Activated T-cell treated with anti-CD3 and anti-CD28 coated beads, Interleukin-2, amount 50 U/mL, for 72 hours (primary cell): ENCODE measurements around the gene PTGIS. TPM values are rescaled to one million over a fixed set of nuclear protein-coding genes. Genes with fewer than 3 reads are reported as not detected.
"Not testable (repeated sequence)": the region's sequence is repeated elsewhere in the genome, so short reads cannot be mapped to it uniquely, and the experiment has no call there.

Experiments
- ATAC-seq, 2 donors: fragments of 150-1000 bp; cut with Tn5 transposase; replicated peaks in 1 of 2; 2 replicates each; pipeline ENCODE4 v1.10.0; 2021; ENCODE audit warnings: moderate library complexity in 2 of 2, mild to moderate bottlenecking in 1 of 2
- DNase-seq, 2 donors: peaks; one replicate each; pipeline ENCODE4 v3.0.0; 2021 to 2022; ENCODE audit warnings: mixed read lengths in 1 of 2
- H3K27ac Mint-ChIP-seq: one replicate; pipeline ENCODE4 v1.8.0; 2022; ENCODE audit warnings: mild to moderate bottlenecking, moderate library complexity, mixed read lengths
- H3K27me3 Mint-ChIP-seq: one replicate; pipeline ENCODE4 v1.8.0; 2022; ENCODE audit warnings: low read depth, mixed read lengths
- H3K36me3 Mint-ChIP-seq, 2 donors: one replicate each; pipeline ENCODE4 v1.8.0; 2022; ENCODE audit warnings: mixed read lengths in 2 of 2, mild to moderate bottlenecking in 1 of 2; ENCODE audit not compliant: insufficient read depth in 2 of 2
- H3K4me1 Mint-ChIP-seq: one replicate; pipeline ENCODE4 v1.8.0; 2022; ENCODE audit warnings: low read depth, mixed read lengths
- H3K4me3 Mint-ChIP-seq, 2 donors: one replicate each; pipeline ENCODE4 v1.8.0; 2022; ENCODE audit warnings: mild to moderate bottlenecking in 2 of 2, mixed read lengths in 2 of 2, moderate library complexity in 2 of 2
- H3K9me3 Mint-ChIP-seq, 2 donors: one replicate each; pipeline ENCODE4 v1.8.0; 2022; ENCODE audit warnings: mixed read lengths in 2 of 2
- total RNA-seq, 2 donors: library from RNA; stranded (reverse); gene quantifications; one replicate each; pipeline ENCODE4 v1.2.3, GENCODE V29; 2022

The PTGIS gene
- total RNA-seq, result 1 to 10 TPM; 1.8 to 6.3 TPM

GRCh38 chr20:49567421-49568277, at the start of gene PTGIS:
Gene PTGIS (minus strand): TSS chr20:49568137. CDS start chr20:49568116, 21 bp downstream.
- Mint-ChIP-seq H3K36me3 (no peaks in the 10 kb centered on the region), H3K27me3 (peaks cover 73% of the 10 kb centered on the region), H3K4me1 (peaks cover 19% of the 10 kb centered on the region), H3K27ac (no peak within 1 kb of the TSS), H3K4me3 (peak within 1 kb of the TSS; percentile 74), H3K9me3 (no peaks in the 10 kb centered on the region)
- ATAC-seq (peak; percentile 47 to 80), DNase-seq (no peak)

- H3K9me3 Mint-ChIP-seq, DNase-seq, H3K4me3 Mint-ChIP-seq, H3K36me3 Mint-ChIP-seq, H3K27ac Mint-ChIP-seq, H3K4me1 Mint-ChIP-seq, ATAC-seq: not testable (repeated sequence)
- peaks cover 12% of the 10 kb centered on the region for H3K27me3 Mint-ChIP-seq
Measured at GRCh38 chr20:49617394-49617793, 49.5 kb upstream of the PTGIS start.

GRCh38 chr20:49616154-49617007, 48.4 kb upstream of the PTGIS start:
- peaks cover 3% of the 10 kb centered on the region for H3K27me3 Mint-ChIP-seq
- H3K4me3 Mint-ChIP-seq, result no peak overlapping the region
- H3K27ac Mint-ChIP-seq, result no peak overlapping the region
- no peaks in the 10 kb centered on the region for H3K9me3 Mint-ChIP-seq
- DNase-seq (no peak), ATAC-seq (no peak)
- no peaks in the 10 kb centered on the region for H3K36me3 Mint-ChIP-seq
- H3K4me1 Mint-ChIP-seq, result no peaks in the 10 kb centered on the region

- H3K27me3 Mint-ChIP-seq, result no peaks in the 10 kb centered on the region
- DNase-seq, result no peak
- no peaks in the 10 kb centered on the region for H3K9me3 Mint-ChIP-seq
- no peaks in the 10 kb centered on the region for H3K36me3 Mint-ChIP-seq
- H3K4me1 Mint-ChIP-seq, result peaks cover 5% of the 10 kb centered on the region
- no peak for ATAC-seq
- H3K4me3 Mint-ChIP-seq, result no peak overlapping the region
- H3K27ac Mint-ChIP-seq, result no peak overlapping the region
Measured at GRCh38 chr20:49615401-49616153, 47.6 kb upstream of the PTGIS start.

DNA sequence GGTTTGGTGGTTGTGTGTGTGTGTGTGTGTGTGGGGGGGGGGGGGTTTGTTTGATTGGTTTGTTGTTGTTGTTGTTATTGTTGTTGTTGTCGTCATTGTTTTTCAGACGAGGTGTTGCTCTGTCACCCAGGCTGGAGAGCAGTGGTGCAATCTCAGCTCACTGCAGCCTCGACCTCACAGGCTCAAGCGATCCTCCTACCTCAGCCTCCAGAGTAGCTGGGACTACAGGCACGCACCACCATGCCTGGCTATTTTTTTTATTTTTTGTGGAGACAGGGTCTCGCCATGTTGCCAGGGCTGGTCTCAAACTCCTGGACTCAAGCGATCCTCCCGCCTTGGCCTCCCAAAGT, 47.1 kb upstream of the PTGIS start:
- ATAC-seq, DNase-seq, H3K36me3 Mint-ChIP-seq, H3K4me3 Mint-ChIP-seq, H3K27ac Mint-ChIP-seq, H3K4me1 Mint-ChIP-seq, H3K27me3 Mint-ChIP-seq, H3K9me3 Mint-ChIP-seq: not testable (repeated sequence)

- Mint-ChIP-seq H3K27ac (no peak overlapping the region), H3K9me3 (no peaks in the 10 kb centered on the region), H3K27me3 (peaks cover 4% of the 10 kb centered on the region), H3K36me3 (no peaks in the 10 kb centered on the region), H3K4me1 (peaks cover 8% of the 10 kb centered on the region), H3K4me3 (no peak overlapping the region)
- ATAC-seq (no peak), DNase-seq (no peak)
Measured at GRCh38 chr20:49614338-49615050, 46.6 kb upstream of the PTGIS start.

DNA sequence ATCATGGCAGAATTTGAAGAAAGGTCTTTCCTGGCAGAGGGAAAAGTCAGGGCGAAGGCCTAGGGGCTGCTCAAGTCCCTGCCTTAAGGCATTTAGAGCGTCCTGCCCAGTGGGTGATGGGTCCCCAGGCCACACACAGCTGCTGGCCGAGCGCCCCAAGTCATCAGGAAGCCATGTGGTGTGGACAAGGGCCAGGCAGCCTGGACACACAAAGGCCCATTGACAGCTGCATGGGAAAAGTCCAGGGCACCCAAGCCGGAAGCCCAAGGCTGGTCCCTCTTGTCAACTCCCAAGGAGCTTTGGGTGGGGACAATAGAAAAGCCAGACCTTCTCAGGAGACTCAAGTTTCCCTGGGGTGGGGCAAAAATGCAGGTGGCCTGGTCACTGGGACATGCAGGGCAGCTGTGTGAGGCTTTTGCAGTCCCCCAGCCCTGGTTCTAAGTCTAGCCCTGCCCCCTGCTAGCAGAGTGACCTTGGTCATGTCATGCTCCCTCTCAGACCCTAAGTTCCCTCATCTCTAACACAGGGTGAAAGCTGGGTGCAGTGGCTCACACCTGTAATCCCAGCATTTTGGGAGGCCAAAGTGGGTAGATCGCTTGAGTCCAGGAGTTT, 44.3 kb upstream of the PTGIS start:
- DNase-seq (no peak), ATAC-seq (no peak)
- no peak overlapping the region for H3K27ac Mint-ChIP-seq
- H3K27me3 Mint-ChIP-seq, result peaks cover 14% of the 10 kb centered on the region
- H3K4me3 Mint-ChIP-seq, result no peak overlapping the region
- H3K9me3 Mint-ChIP-seq, result no peaks in the 10 kb centered on the region
- H3K4me1 Mint-ChIP-seq, result peaks cover 25% of the 10 kb centered on the region
- H3K36me3 Mint-ChIP-seq, result no peaks in the 10 kb centered on the region

- H3K9me3 Mint-ChIP-seq, DNase-seq: not testable (repeated sequence)
- H3K4me3 Mint-ChIP-seq, result peak overlapping the region; percentile 49 to 53
Measured at GRCh38 chr20:49611539-49612126, 43.7 kb upstream of the PTGIS start.

DNA sequence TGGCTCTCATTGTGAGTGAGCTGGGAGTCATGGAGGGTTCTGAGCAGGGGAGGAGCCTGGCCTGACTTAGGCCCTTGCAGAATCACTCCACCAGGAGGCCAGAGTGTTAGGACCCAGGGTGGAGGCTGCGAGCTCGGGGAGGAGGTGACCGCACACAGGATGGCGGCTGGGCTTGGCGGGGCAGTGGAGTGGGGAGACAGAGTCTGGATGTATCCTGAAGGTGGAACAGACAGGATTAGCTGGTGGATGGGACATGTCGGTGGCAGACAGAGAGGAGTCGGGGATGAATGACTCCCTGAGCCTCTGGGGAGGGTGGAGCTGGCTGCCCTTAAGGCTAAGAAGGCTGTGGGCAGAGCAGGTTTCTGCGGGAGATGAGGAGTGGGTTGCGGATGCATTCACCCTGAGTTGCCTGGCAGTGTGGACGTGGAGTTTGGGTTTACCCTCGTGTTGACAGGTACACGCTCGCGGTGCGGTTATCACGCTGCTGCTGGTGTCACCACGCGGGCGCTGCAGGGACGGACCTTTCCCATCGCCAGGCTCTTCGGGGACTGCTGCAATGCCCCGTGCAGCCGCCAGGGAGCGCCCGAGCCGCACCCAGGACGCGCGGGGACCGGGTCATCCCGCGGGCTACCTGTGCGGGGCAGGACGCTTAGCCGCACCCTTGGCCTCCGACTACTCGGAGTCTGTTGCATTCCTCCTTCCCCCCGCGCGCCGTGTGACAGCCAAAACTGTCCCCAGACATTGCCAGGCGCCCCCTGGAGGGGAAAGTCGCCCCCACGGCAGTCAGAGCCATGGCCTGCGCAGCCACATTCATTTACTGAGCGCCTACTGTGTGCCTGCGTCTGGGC, 43.0 kb upstream of the PTGIS start:
- H3K4me1 Mint-ChIP-seq, result peaks cover 25% of the 10 kb centered on the region
- peaks cover 14% of the 10 kb centered on the region for H3K27me3 Mint-ChIP-seq
- no peaks in the 10 kb centered on the region for H3K9me3 Mint-ChIP-seq
- peak overlapping the region; percentile 74 to 75 for H3K4me3 Mint-ChIP-seq
- H3K36me3 Mint-ChIP-seq, result no peaks in the 10 kb centered on the region
- ATAC-seq (peak; percentile 73 to 78), DNase-seq (peak; percentile 80 to 90)
- H3K27ac Mint-ChIP-seq, result no peak overlapping the region

More at GRCh38 chr20:49611539-49612126, 43.7 kb upstream of the PTGIS start:
- Mint-ChIP-seq H3K4me1 (peaks cover 25% of the 10 kb centered on the region), H3K27me3 (peaks cover 14% of the 10 kb centered on the region)
- ATAC-seq, H3K27ac Mint-ChIP-seq, H3K36me3 Mint-ChIP-seq: not testable (repeated sequence)

DNA sequence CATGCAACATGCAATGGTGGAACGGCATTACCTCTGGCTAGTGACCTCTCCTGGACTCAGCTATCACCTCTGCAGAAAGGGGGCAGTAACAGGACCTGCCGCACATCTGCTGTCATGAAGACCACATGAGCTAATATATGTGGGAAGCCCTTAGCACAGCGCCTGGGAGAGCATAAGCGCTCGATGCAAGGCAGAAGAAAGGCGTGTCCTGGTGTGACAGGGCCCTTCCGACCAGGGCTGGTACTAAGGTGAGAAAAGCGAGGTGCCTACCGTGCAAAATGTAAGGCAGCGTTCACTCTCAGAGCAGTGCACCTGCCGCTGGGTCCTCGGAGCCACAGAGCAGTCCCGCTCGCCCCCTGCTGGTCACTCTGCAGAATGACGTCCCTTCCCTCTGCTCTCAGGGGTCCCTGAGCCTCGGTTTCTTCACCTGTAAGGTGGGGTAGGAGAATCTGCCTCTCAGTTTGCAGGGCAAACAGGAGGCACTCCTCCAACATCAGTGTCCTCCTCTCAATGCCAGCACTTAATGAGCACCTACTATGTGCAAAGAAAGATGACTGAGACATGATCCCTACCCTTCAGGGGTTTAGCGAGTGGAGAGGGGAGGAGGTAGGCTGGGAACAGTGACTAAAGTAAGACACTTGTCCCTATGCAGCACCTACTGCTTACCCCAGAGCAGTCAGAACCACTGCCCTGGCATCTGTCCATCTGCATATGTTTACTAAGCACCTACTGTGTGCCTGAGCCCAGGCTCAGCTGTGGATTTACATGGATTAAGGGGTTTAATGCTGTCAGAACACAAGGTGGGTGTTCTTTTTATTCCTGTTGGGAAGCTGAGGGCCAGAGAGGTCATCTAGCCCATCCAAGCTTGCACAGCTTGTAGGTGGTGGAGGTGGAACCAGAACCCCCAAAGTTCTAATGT, 41.1 kb upstream of the PTGIS start:
- no peak overlapping the region for H3K27ac Mint-ChIP-seq
- peaks cover 14% of the 10 kb centered on the region for H3K27me3 Mint-ChIP-seq

More for the DNA sequence above, 41.1 kb upstream of the PTGIS start:
- DNase-seq, result peak; percentile 78 to 82
- H3K4me1 Mint-ChIP-seq, result peaks cover 25% of the 10 kb centered on the region
- peak overlapping the region; percentile 27 to 53 for H3K4me3 Mint-ChIP-seq
- no peaks in the 10 kb centered on the region for H3K36me3 Mint-ChIP-seq
- H3K9me3 Mint-ChIP-seq, result no peaks in the 10 kb centered on the region
- peak; percentile 79 to 83 for ATAC-seq
